Measurements from ENCODE around the gene SEC14L5.
"Not testable (repeated sequence)": the region's sequence is repeated elsewhere in the genome, so short reads cannot be mapped to it uniquely, and the experiment has no call there.

SEC14L5 gene

DNA sequence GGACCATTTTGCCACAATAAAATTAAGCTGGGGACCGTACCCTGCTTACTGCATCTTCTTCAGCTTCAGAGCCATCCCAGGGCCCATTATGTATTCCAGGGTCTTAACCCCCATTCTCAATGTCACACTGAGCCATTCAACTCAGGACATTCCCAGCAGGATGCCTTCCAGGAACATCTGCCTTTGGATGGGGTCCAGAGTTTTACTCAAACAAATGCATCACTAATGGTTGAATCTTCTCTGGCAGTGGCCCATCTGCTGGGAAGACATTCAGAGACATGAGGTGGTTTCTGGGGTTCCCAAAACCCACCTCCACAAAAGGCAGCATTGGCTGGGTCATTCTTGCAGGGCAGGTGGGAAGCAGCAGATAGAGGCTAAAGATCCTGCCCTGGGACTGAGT lies 3.4 kb upstream of the SEC14L5 start:
- no peak for DNase-seq (ENCODE audit: low read depth)

DNA sequence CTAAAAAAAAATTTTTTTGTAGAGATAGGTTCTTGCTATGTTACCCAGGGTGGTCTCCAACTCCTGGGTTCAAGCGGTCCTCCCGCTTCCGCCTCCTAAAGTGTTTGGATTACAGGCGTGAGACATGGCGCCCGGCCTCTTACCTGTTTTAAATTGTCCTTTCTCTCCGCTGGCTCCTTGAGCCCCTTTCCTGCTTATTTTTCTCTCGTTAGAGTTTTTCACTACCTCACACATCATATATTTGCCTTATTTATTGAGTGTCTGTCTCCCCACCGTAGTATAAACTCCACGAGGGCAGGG lies 760 bp upstream of the SEC14L5 start:
- no peak for DNase-seq (ENCODE audit: low read depth)

DNA sequence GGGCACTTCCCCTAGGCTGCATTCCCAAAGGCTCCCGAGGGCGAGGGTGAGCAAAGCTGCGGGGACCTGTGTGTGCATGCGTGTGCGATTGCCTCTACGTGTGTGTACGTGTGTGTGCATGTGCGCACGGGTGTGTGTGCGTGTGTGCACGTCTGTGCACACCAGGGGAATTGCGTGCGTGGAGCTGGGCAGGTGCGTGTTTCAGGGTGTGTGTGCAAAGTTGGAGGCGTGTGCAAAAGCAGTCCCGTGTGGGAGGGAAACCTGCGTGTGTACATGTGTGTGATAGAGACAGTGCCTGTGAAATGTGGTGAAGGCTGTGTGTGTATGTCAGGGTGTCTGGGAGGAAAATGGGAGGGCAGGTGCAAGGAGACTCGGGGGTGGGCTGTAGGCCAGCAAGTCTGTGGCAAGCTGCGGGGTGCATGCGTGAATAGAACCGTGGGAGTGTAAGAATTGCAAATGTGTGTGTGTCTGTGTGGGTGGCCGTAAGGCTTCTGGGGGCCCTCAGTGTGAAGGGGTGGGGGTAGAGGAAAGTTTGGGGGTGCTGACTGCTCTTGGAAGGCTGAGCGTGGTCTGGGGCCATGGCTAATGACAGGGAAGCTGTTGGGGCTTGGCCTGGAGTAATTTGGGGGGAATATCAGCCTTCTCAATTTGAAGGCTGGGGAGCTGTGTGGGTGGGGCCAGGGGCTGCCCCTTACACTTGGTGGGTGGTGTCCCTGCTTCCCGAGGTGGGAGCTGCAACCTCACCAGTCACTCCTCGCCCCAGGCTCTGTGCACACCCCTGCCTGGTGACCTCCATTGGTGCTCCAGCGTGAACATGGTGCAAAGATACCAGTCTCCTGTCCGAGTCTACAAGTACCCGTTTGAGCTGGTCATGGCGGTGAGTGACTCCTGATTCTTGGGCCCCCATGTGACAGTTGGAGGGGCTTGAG lies 644 bp downstream of the SEC14L5 start:
- no peak for DNase-seq (ENCODE audit: low read depth)

DNA sequence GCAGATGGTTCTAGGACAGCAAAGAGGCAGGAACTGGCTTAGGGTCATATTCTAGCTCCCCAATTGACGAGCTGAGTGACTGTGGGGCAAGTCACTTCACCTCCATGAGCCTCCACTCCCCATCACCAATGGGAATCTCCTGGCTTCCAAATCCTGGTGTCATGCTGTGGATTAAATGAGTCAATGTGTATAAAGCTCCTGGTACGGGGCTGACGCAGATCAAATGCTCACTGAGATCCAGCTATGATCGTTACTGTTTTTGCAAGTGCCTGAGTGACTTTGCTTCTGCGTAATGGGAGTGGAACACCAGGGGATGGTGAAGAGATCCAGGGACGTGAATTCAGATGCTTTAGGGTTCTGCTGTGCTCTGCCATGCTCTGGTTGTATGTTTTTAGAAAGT lies 2.4 kb downstream of the SEC14L5 start:
- DNase-seq (ENCODE audit: low read depth): no peak

DNA sequence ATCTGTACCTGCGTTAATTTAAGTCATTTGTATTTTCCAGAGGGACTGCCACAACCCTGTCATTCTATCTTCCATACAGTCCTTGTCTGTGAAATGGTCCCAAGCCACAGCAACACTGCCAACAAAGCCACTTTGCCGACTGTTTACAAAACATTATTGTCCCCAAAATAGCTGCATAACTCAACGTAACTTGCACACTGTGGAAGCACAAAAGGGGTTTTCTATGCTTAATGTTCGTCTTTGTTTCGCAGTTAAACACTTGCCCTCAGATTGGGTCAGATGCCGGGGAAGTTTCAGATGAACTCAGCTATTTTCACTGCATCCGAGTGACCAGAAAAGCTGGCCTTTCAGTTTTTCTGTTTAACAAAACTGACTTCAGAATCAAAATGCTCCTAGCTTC lies 4.6 kb downstream of the SEC14L5 start:
- no peak for DNase-seq (ENCODE audit: low read depth)

DNA sequence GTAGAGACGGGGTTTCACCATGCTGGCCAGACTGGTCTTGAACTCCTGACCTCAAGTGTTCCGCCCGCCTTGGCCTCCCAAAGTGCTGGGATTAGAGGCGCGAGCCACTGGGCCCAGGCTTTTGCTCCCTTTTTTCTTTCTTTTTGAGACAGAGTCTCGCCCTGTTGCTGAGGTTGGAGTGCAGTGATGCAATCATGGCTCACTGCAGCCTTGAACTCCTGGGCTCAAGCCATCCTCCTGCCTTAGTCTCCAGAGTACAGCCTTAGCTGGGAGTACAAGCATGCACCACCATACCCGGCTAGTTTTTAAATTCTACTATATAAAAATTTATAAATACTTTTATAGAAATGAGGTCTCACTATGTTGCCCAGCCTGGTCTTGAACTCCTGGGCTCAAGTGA lies 5.4 kb downstream of the SEC14L5 start:
- not testable (repeated sequence) for DNase-seq (ENCODE audit: low read depth)

DNA sequence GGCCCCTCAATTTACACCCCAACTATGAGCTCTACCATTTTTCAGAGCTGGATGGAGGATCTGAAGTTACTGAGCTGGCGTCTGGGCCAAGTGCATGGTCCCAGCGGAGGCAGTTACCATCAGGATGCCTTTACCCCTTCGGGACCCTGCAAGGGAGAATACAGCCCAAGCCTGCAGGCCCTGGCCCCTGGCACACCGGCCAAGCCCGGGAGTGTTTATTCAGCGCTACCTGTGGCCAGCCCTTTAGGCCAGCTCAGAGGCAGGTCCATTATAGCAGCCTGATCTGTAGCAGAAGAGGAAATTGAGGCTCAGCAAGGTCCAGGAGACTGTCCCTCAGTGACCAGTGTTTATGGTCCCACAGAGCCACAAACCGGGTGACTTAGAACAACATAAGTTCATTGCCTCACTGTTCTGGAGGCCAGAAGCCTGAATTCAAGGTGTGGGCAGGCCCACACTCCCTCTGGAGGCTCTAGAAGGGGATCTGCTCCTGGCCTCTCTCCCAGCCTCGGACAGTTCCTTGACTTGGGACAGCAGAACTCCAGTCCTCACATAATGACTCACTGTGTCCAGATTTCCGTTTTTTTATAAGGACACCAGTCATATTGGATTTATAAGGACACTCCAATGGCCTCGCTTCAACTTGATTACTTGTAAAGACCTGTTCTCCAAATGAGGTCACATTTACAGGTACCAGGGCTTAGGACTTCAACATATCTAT lies 8.8 kb downstream of the SEC14L5 start:
- DNase-seq (ENCODE audit: low read depth): peak; percentile 29

DNA sequence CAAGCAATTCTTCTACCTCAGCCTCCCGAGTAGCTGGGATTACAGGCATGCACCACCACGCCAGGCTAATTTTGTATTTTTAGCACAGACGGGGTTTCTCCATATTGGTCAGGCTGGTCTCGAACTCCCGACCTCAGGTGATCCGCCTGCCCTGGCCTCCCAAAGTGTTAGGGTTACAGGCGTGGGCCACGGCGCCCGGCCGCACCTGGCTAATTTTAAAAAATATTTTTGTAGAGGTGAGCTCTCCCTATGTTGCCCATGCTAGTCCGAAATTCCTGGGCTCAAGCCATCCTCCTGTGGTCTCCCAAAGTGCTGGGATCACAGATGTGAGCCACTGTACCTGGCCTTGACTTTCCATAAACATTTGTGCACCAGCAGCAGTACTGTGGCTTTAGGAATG lies 10.1 kb downstream of the SEC14L5 start:
- not testable (repeated sequence) for DNase-seq (ENCODE audit: low read depth)

DNA sequence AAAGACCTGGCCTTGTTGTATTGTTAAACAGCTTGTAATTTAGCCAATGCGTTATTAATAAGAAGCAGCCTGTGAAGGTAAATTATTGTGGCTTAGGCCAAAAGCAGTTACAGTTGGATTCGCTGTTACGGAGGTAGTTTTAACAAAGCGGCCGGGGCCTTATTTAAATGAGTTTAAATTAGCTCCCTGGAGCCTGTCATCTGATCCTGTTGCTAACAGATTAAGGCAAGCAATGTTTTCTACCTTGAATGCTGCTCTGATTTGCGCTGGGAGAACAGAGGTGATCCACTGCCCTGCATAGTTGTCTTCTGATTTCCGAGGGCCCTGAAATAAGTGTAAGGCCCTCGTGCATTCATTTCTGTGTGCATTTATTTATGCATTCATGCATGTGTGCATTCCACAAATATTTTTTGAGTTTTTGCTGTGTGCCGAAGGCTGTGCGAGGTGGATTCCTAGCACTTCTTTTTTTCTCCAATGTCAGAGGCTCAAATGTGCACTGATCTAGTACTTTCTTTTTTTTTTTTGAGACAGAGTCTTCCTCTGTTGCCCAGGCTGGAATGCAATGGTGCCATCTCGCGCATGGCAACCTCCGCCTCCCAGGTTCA lies 10.9 kb downstream of the SEC14L5 start:
- DNase-seq (ENCODE audit: low read depth): no peak

DNA sequence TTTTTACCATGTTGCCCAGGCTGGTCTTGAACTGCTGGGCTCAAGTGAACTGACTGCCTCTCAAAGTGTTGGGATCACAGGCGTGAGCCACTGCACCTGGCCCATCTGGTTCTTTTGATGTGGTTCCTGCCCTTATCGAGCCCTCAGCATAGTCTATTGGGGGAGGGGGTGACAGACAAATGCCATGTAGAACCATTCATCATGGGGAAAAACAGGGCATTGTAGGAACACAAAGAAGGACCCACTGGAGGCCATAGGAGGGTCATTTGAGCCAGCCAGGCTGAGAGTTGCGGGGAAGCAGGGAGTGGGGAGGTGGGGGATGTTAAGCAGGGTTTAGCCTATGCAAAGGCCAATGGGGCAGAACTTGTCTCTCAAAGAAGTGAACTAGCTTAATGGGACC lies 11.9 kb downstream of the SEC14L5 start:
- DNase-seq (ENCODE audit: low read depth): no peak

DNA sequence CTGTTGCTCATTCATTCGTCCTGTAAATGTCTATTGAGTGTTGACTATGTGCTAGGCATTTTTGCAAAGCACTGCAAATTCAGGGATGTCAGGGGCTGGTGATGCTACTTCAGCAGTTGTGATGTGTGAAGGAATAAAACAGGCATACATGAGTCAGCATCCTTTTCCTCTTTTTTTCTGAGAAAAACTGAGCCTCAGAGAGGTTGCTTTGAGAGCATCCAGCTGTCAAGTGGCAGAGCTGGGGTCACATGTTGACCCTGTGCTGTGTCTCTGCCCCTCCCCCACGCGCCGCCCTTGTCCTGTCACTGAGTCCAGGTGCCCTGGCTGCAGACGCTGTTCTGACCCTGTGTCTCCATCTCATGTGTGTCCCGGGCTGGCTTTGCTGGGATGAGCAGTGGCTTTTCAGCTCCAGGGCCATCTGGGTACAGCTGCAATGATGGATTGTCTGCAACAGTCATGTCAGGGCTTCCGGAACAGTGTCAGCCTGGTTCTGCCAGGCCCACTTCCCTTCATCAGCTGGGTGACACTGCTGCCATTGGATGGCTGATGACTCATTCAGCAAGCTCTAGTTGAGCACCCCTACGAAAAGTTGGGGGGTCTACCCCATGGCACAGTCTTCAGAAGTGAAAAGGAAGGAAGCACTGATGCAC lies 14.9 kb downstream of the SEC14L5 start:
- no peak for DNase-seq (ENCODE audit: low read depth)

DNA sequence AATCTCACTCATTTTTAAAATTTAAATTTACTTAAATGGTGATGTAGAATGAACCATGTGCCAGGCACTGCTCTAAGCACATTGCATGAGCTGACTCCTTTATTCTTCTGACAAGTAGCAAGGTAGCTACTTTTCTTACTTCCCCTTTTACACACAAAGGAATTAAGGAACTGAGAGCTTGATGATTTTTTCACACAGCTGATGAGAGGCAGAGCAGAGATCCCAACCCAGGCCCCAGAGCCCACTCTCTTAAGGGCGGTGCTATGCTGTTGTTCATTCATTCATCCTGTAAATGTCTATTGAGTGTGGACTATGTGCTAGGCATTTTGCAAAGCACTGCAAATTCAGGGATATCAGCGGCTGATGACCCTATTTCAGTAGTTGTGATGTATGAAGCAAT lies 17.9 kb downstream of the SEC14L5 start:
- DNase-seq (ENCODE audit: low read depth): no peak

DNA sequence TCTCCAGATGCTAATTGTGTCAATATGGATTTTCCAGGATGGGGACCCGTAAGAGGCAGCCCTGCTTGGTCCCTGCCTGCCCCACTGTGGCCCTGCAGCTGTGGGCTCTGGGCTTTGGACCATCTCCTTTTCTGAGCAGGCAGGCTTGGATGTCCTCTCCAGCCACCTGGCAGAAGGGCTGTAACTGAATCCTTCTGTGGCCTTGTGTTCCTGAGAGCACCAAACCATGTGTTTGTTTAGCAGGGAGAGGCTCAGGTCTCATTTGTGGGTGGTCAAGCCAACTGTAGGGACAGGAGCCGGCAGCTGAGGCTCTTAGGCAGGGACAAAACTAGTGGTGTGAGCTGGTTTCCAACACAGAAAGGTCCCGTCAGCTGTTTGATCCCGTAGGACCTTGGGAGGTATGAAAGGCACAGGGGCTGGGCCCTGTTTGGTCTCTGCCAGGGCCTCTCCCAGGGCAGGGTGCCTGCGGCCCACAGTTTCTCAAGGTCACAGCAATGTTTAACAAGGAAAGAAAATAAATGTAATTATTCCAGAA lies 18.5 kb downstream of the SEC14L5 start:
- DNase-seq (ENCODE audit: low read depth): no peak

DNA sequence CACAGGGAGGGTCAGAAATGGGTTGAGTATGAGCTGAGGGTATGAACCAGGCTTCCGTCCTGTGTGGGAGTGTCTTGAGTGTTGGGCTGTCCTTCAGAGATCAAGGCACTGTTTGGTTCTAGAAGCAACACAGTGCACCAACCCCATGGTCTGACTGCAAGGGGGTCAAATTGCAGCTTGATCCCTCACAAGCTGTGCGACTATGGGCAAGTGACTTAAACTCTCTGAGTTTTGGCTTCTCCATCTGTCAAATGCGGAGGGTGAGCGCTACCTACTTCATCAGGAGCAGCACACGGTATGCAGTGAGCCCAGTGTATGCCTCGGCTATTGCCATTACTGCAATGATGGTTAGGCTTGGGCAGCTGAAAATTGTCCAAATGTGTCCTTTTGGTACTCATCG lies 21.0 kb downstream of the SEC14L5 start:
- DNase-seq (ENCODE audit: low read depth): no peak

DNA sequence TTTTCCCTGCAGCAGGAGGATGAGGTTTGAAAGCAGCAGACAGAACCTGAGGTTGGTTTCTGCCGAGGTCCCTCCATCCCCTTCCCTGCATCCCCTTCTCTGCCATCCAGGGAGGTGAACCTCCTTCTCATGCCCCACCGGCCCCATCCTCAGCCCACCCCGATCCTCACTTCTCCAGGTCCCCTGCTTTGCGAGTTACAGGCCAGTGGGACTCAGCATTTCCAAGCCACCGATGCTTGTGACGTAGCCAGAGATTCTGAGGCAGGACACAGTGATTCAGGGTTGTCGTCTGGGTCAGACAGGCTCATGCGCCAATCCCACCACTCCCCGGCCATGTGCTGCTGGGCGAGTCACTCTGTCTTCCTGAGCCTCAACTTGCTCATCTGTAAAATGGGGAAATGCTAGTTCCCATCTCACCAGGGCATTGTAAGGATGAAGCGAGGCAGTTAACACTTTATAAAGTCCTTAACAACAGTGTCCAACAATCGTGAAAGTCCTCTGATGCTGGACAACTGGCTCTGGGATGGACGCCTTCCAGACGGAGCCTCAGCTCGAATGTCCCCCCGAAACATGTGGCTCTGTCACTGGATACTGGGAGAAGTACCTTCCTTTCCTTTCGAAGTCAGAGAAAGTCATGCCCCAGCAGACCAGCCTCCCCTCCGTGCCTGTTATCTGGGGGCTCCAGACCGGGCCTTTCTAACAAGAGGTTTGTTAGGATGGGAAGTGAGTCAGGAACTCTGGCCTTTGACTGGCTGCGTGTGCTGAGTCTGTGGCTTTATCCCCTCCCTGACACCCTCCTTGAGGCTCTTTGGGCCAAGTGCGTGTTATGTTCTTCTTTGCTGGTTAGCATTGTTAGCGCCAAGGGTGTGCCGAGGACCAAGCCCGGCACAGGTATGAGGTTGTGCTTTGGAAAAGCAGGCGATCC lies 21.9 kb downstream of the SEC14L5 start:
- no peak for DNase-seq (ENCODE audit: low read depth)

DNA sequence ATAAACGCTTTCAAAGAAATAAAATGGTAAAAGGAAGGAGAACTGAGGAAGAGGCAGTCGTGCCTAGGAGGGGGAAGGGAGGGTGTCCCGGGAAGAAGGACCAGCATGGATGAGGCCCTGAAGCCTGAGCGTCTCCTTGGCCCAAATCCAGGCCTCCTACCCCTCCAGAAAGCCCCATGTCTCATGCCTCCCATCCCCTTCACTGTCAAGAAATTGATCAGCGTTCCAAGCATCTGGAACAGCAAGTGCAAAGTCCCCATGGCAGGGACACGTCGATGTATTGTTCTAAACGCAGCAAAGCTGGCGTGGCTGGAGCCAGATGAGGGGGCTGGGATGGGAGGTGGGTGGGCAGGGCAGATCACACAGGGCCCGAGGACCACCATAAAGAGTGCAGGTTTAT lies 22.6 kb downstream of the SEC14L5 start:
- DNase-seq (ENCODE audit: low read depth): no peak

DNA sequence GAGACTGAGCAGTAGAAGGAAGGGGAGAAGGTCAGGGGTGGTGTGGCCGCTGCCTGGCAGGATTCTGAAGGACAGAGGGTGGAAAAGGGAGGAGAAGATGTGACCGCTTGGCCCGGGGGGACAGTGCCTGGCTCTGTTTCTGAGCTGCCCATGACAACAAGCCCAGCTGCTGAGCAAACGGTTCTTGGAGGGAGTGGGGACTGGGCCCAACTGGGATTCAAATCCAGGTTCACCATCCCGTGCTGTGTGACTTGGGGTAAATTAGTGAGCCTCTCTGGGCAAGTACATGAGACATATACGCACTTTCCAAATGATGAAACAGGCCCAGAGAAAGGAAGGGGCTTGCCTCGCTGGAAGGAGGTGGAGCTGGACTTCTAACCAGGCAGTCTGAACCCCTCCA lies 23.3 kb downstream of the SEC14L5 start:
- DNase-seq (ENCODE audit: low read depth): no peak

DNA sequence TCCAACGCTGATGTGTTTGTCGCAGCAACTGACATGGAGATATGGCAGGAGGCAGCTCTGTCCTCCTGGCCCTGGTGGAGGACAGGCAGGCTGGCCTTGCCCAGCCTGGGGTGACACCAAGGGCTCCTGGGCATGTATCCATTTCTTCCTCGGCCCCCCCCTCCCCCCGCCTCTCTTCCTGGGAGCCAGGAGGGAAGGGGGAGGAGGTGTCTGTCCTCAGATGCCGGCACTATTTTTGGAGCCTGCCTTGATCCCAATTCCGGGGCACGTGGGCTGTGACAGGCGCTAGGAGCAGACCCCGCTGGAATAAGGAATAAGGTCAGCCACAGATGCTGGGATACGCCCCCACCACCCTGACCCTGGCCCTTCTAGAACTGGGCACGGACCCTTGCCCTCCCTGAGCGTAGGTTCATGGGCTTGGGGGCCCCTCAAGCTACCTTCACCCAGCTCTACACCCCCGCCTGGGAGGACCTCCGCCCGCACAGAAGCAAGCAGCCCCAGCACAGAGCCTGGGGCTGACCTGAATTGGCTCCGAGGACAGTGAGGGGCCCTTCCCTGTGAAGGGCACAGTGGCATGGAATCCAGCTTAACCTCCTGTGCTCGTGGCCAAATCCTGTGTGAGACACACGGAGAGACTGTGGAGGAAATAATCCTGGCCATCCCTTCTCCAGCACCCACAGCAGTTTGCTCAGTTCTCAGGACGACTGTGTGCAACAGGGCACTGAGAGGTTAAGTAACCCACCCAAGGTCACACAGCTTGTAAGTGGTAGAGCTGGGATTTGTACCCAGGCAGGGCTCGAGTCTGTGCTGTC lies 24.1 kb downstream of the SEC14L5 start:
- DNase-seq (ENCODE audit: low read depth): no peak

DNA sequence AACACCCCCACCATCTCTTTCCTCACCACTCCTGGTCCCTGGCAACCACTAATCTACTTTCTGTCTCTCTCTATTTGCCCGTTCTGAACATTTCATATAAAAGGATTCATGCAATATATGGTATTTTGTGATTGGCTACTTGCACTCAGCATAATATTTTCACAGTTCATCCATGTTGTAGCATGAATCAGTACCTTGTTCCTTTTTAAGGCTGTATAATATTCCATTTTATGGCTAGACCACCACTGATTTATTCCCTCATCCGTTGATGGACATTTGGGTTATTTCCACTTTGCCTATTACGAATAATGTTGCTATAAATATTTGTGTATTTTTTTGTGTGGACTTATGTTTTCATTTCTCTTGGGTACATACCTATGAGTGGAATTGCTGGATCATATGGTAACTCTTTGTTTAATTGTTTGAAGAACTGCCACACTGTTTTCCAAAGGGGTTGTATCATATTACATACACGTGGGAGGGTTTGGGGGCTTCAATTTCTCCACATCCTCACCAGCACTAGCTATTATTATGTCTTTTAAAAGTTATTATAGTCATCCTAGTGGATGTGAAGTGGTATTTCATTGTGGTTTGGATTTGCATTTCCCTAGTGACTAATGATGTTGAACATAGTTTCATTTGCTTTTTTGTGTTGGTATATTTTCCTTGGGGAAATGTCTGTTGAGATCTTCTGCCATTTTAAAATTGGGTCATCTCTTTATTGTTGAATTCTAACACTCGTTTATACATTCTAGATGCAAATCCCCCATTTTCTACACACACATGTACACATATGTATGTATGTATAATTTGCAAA lies 26.3 kb downstream of the SEC14L5 start:
- peak; percentile 31 for DNase-seq (ENCODE audit: low read depth)

DNA sequence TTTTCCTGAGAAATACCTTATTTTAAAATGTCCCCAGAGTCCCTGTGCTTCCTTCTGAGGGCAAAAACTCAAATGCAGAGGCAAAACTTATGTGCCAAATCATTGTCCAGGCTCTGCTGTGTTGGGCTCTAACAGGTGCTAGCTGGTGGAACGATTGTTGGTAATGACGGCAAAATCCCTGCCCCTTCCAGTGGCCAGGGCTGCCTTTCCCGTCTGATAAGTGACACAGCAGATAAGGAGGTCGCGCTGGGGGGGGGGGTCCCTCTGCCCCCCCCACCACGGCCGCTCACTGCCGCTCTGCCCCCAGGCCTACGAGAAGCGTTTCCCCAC lies 29.1 kb downstream of the SEC14L5 start:
- DNase-seq (ENCODE audit: low read depth): no peak
